ENCODE measurements around the gene CCDC180. TPM values are rescaled to one million over a fixed set of nuclear protein-coding genes. Genes with fewer than 3 reads are reported as not detected.

The CCDC180 gene
- total RNA-seq: 0.30 and 0.34 TPM in 2 replicates

GRCh38 chr9:97307500-97308163 lies at the start of gene CCDC180:
TSS of gene CCDC180 (plus strand) at chr9:97307659. CDS start at chr9:97308064, 405 bp downstream.

Other genes starting within 250 kb of the CCDC180 start
- 1.7 and 2.2 TPM in 2 replicates for gene TDRD7, start 104.4 kb downstream of the CCDC180 start, total RNA-seq
- 0.17 TPM in 1 of 2 replicates, not detected in the other for gene TMOD1, start 194.0 kb downstream of the CCDC180 start, total RNA-seq

All from bronchus fibroblast of lung (primary cell).